ENCODE measurements around the gene MYADML2. TPM values are rescaled to one million over a fixed set of nuclear protein-coding genes. Genes with fewer than 3 reads are reported as not detected.
A peak's percentile ranks its signal among the peaks of the same experiment; 100 is the strongest.

The MYADML2 gene
- total RNA-seq, 1 donor from 2014 or later: not detected

DNA sequence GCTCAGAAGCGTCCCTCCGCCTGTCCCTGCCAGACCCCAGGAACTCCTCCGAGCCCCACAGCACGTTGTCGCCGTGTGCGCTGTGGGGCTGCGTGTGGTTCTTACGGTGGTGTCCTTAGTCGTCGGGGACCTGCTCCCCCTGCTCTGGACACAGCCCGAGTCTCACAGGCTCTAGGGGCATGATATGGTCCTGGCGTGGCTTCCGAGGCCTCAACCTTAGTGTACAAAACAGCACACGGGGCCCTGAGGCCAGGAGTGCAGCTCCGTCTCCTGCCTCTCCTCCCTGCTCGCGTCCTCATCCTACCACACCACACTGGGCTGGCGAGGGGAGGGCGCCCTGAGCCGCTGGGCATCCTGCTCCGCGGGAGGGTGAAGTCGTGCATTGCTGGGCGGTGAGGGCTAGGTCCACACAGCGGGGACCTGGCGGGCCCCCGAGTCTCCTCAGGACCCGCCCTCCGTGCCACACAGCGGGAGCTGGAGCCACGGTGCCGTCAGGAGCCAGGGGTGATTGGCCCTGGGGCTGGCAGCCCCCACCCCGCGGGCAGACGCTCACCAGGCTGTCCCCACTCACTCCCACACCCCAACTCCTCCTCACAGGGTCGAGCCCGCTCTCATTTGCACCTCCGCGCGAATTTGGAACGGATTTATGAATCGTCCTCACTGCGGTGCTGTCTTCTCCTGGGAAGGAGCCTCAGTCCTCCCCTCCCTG, 18.3 kb downstream of the MYADML2 start:
- no peak for DNase-seq (ENCODE audit: low read depth, low spot score)
- H3K9me3 Mint-ChIP-seq: no peaks in the 10 kb centered on the region
- peak overlapping the region; percentile 86 for H3K4me3 Mint-ChIP-seq
- H3K4me1 Mint-ChIP-seq: peaks cover 15% of the 10 kb centered on the region
- no peak overlapping the region for H3K27ac Mint-ChIP-seq (ENCODE audit: unreplicated experiment)
- TF ChIP-seq, protein P1, sequence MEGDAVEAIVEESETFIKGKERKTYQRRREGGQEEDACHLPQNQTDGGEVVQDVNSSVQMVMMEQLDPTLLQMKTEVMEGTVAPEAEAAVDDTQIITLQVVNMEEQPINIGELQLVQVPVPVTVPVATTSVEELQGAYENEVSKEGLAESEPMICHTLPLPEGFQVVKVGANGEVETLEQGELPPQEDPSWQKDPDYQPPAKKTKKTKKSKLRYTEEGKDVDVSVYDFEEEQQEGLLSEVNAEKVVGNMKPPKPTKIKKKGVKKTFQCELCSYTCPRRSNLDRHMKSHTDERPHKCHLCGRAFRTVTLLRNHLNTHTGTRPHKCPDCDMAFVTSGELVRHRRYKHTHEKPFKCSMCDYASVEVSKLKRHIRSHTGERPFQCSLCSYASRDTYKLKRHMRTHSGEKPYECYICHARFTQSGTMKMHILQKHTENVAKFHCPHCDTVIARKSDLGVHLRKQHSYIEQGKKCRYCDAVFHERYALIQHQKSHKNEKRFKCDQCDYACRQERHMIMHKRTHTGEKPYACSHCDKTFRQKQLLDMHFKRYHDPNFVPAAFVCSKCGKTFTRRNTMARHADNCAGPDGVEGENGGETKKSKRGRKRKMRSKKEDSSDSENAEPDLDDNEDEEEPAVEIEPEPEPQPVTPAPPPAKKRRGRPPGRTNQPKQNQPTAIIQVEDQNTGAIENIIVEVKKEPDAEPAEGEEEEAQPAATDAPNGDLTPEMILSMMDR (conservative IDR thresholded peaks at IDR 0.05): no peak
- peaks cover 10% of the 10 kb centered on the region for H3K27me3 Mint-ChIP-seq (ENCODE audit: low read depth)
- no peaks in the 10 kb centered on the region for H3K36me3 Mint-ChIP-seq (ENCODE audit: low read depth)

- TF ChIP-seq, protein P1 (conservative IDR thresholded peaks at IDR 0.05): peak; percentile 47
- Mint-ChIP-seq H3K4me3 (peak within 1 kb of the TSS; percentile 93), H3K27ac (ENCODE audit: unreplicated experiment) (peak within 1 kb of the TSS; percentile 96), H3K36me3 (ENCODE audit: low read depth) (no peaks in the 10 kb centered on the region), H3K27me3 (ENCODE audit: low read depth) (peaks cover 10% of the 10 kb centered on the region), H3K9me3 (no peaks in the 10 kb centered on the region), H3K4me1 (peaks cover 19% of the 10 kb centered on the region)
- peak; percentile 87 for DNase-seq (ENCODE audit: low read depth, low spot score)
These were observed 19.1 kb downstream of the MYADML2 start, which contains the start of gene MAFG for GRCh38 chr17:81927653-81928543. Gene MAFG (minus strand): TSS chr17:81927735. CDS start chr17:81923185, 4,550 bp downstream.

GRCh38 chr17:81927152-81927652, 19.8 kb downstream of the MYADML2 start:
- TF ChIP-seq, protein P1 (conservative IDR thresholded peaks at IDR 0.05): no peak
- Mint-ChIP-seq H3K4me3 (no peak overlapping the region), H3K9me3 (no peaks in the 10 kb centered on the region), H3K4me1 (peaks cover 19% of the 10 kb centered on the region), H3K27ac (ENCODE audit: unreplicated experiment) (no peak overlapping the region), H3K27me3 (ENCODE audit: low read depth) (peaks cover 10% of the 10 kb centered on the region), H3K36me3 (ENCODE audit: low read depth) (peaks cover under 1% of the 10 kb centered on the region)
- DNase-seq (ENCODE audit: low read depth, low spot score): no peak

DNA sequence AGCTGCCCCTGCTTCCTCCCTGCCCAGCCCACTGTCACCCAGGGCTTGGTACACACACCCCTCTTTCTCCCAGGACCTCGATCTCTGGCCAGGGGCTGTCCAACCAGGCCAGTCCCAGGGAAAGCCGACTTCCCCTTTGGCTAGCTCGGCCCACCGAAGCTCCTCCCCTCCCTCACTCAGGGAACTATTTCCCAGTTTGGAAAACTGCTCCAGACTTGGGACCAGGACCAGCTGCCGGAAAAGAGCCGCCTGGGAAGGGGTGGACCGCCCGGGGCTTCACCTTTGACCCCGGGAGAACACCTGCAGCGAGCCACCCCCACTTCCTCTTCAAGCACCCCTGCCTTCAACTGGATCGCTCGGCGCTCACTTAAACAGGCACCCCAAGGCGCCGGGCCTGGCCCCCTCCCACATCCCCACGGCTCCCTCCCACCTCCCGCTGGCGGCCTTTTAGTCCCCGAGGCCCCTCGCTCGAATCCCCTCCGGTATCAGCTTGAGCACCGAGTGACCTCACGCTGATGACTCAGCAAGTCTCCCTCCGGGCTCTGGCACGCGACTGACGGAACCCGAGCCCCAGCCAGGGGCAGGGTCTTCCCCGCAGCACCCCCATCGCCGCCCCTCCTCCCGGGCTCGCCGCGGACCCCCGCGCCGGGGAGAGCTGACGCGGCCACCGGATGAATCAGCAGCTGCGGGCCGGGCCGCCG, 20.4 kb downstream of the MYADML2 start:
- peak overlapping the region; percentile 93 for H3K4me3 Mint-ChIP-seq
- H3K27me3 Mint-ChIP-seq (ENCODE audit: low read depth): peaks cover 10% of the 10 kb centered on the region
- H3K4me1 Mint-ChIP-seq: peaks cover 19% of the 10 kb centered on the region
- TF ChIP-seq, protein P1 (conservative IDR thresholded peaks at IDR 0.05): no peak
- peaks cover 3% of the 10 kb centered on the region for H3K36me3 Mint-ChIP-seq (ENCODE audit: low read depth)
- H3K27ac Mint-ChIP-seq (ENCODE audit: unreplicated experiment): peak overlapping the region; percentile 96
- H3K9me3 Mint-ChIP-seq: no peaks in the 10 kb centered on the region
- peak; percentile 51 for DNase-seq (ENCODE audit: low read depth, low spot score)

- Mint-ChIP-seq H3K4me1 (peaks cover 19% of the 10 kb centered on the region), H3K27me3 (ENCODE audit: low read depth) (peaks cover 10% of the 10 kb centered on the region)
These were observed 21.1 kb downstream of the MYADML2 start for GRCh38 chr17:81925860-81926450.

More at GRCh38 chr17:81925860-81926450, 21.1 kb downstream of the MYADML2 start:
- H3K9me3 Mint-ChIP-seq: no peaks in the 10 kb centered on the region
- H3K36me3 Mint-ChIP-seq (ENCODE audit: low read depth): peaks cover 3% of the 10 kb centered on the region
- no peak for DNase-seq (ENCODE audit: low read depth, low spot score)
- TF ChIP-seq, protein P1 (conservative IDR thresholded peaks at IDR 0.05): no peak
- H3K27ac Mint-ChIP-seq (ENCODE audit: unreplicated experiment): peak overlapping the region; percentile 96
- H3K4me3 Mint-ChIP-seq: peak overlapping the region; percentile 93
